HG03280 (cell line): ENCODE measurements around the gene NUDT19.
A peak's percentile ranks its signal among the peaks of the same experiment; 100 is the strongest.
"Not testable (repeated sequence)": the region's sequence is repeated elsewhere in the genome, so short reads cannot be mapped to it uniquely, and the experiment has no call there.

Experiments used
- ATAC-seq: cut with Tn5 transposase; IDR thresholded peaks from one replicate; pipeline ENCODE4 v1.9.1; 2021; ENCODE audit warnings: mild to moderate bottlenecking, moderate library complexity; ENCODE audit not compliant: unreplicated experiment

NUDT19 gene

GRCh38 chr19:32691291-32691951, at the start of gene NUDT19:
NUDT19 (plus strand) TSS chr19:32691821; CDS start chr19:32691961, 140 bp downstream.
- ATAC-seq: peak; percentile 82

GRCh38 chr19:32642771-32643170, 48.9 kb upstream of the NUDT19 start:
- no peak for ATAC-seq

GRCh38 chr19:32646556-32646955, 45.1 kb upstream of the NUDT19 start:
- ATAC-seq: no peak

- no peak for ATAC-seq
These were observed 44.3 kb upstream of the NUDT19 start for GRCh38 chr19:32647361-32647760.

GRCh38 chr19:32649751-32650150, 41.9 kb upstream of the NUDT19 start:
- ATAC-seq: no peak

GRCh38 chr19:32650671-32651070, 41.0 kb upstream of the NUDT19 start:
- ATAC-seq: no peak

GRCh38 chr19:32651729-32652140, 39.9 kb upstream of the NUDT19 start:
- no peak for ATAC-seq

- ATAC-seq: not testable (repeated sequence)
These were observed 39.3 kb upstream of the NUDT19 start for GRCh38 chr19:32652331-32652730.

- no peak for ATAC-seq
These were observed 38.6 kb upstream of the NUDT19 start for GRCh38 chr19:32652894-32653598.

GRCh38 chr19:32653599-32653915, 38.1 kb upstream of the NUDT19 start:
- no peak for ATAC-seq

- ATAC-seq: not testable (repeated sequence)
These were observed 35.2 kb upstream of the NUDT19 start for GRCh38 chr19:32656379-32656778.

GRCh38 chr19:32658075-32658474, 33.5 kb upstream of the NUDT19 start:
- no peak for ATAC-seq

GRCh38 chr19:32658527-32658926, 33.1 kb upstream of the NUDT19 start:
- no peak for ATAC-seq

GRCh38 chr19:32661318-32661717, 30.3 kb upstream of the NUDT19 start:
- ATAC-seq: no peak

- ATAC-seq: no peak
These were observed 29.4 kb upstream of the NUDT19 start for GRCh38 chr19:32662186-32662585.

- no peak for ATAC-seq
These were observed 25.5 kb upstream of the NUDT19 start for GRCh38 chr19:32666084-32666483.

- ATAC-seq: no peak
These were observed 22.3 kb upstream of the NUDT19 start for GRCh38 chr19:32669310-32669709.

GRCh38 chr19:32671883-32672593, 19.6 kb upstream of the NUDT19 start:
- ATAC-seq: no peak

- no peak for ATAC-seq
These were observed 18.8 kb upstream of the NUDT19 start for GRCh38 chr19:32672841-32673240.

GRCh38 chr19:32673573-32673972, 18.0 kb upstream of the NUDT19 start:
- ATAC-seq: no peak

- ATAC-seq: peak; percentile 14
These were observed 17.3 kb upstream of the NUDT19 start for GRCh38 chr19:32674153-32674930.
